ENCODE data around the gene HS6ST1. TPM values are rescaled to one million over a fixed set of nuclear protein-coding genes. Genes with fewer than 3 reads are reported as not detected.

HS6ST1 gene
- total RNA-seq, 3 donors from 2014 or later (not counting 1 experiment from before 2014, with no cell fraction given): 18.9 to 35.9 (median 28.8) TPM

DNA sequence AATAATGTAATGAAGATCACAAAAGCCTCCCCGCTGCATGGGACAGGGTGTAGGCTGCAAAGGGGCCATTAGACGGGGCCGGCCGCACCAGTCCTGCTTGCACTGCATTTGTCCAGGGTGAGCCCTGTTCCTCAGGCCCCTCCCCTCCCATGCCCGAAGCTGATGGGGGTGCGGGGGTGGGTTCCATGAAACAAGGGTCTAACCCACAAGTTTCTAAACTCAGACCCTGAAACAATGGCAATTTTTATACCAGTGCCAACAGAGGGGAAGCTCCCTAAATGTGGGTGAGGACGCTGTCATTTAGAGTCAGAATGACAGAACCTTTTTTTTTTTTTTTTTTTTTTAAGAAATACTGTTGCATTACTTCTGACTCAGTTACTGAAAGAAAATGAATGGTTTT, 39.7 kb downstream of the HS6ST1 start:
- peaks cover 73% of the 10 kb centered on the region for H3K4me1 ChIP-seq (ENCODE audit: control insufficient read depth, insufficient read depth, low read length)
- H3K4me3 ChIP-seq (ENCODE audit: low read length): no peak overlapping the region
- peaks cover 5% of the 10 kb centered on the region for H3K36me3 Mint-ChIP-seq
- H3K27me3 ChIP-seq (ENCODE audit: control insufficient read depth, insufficient read depth, low read length): no peaks in the 10 kb centered on the region
- 86% methylated on average over 7 of the region's 7 CpGs for WGBS (ENCODE audit: insufficient coverage)
- no peaks in the 10 kb centered on the region for H3K9me3 Mint-ChIP-seq
- no peak for DNase-seq
- intact Hi-C loops (cut with micrococcal nuclease): no loop called here
- no peak for ATAC-seq
- H3K27ac Mint-ChIP-seq: peak overlapping the region; percentile 76 to 88
- peaks cover 57 to 81% of the 10 kb centered on the region in 2 donors for H3K4me1 Mint-ChIP-seq
- peaks cover 2% of the 10 kb centered on the region for H3K9me3 ChIP-seq (ENCODE audit: control insufficient read depth, insufficient read depth, low read length)
- H3K4me3 Mint-ChIP-seq: peak overlapping the region; percentile 42
- no peaks in the 10 kb centered on the region for H3K27me3 Mint-ChIP-seq (ENCODE audit: low read depth in 2 of 2)
- H3K27ac ChIP-seq (ENCODE audit: low read length): no peak overlapping the region
- no peaks in the 10 kb centered on the region for H3K36me3 ChIP-seq (ENCODE audit: control insufficient read depth, insufficient read depth, low read length)
- TF ChIP-seq, protein P1, sequence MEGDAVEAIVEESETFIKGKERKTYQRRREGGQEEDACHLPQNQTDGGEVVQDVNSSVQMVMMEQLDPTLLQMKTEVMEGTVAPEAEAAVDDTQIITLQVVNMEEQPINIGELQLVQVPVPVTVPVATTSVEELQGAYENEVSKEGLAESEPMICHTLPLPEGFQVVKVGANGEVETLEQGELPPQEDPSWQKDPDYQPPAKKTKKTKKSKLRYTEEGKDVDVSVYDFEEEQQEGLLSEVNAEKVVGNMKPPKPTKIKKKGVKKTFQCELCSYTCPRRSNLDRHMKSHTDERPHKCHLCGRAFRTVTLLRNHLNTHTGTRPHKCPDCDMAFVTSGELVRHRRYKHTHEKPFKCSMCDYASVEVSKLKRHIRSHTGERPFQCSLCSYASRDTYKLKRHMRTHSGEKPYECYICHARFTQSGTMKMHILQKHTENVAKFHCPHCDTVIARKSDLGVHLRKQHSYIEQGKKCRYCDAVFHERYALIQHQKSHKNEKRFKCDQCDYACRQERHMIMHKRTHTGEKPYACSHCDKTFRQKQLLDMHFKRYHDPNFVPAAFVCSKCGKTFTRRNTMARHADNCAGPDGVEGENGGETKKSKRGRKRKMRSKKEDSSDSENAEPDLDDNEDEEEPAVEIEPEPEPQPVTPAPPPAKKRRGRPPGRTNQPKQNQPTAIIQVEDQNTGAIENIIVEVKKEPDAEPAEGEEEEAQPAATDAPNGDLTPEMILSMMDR (IDR thresholded peaks at IDR 0.05): no peak

DNA sequence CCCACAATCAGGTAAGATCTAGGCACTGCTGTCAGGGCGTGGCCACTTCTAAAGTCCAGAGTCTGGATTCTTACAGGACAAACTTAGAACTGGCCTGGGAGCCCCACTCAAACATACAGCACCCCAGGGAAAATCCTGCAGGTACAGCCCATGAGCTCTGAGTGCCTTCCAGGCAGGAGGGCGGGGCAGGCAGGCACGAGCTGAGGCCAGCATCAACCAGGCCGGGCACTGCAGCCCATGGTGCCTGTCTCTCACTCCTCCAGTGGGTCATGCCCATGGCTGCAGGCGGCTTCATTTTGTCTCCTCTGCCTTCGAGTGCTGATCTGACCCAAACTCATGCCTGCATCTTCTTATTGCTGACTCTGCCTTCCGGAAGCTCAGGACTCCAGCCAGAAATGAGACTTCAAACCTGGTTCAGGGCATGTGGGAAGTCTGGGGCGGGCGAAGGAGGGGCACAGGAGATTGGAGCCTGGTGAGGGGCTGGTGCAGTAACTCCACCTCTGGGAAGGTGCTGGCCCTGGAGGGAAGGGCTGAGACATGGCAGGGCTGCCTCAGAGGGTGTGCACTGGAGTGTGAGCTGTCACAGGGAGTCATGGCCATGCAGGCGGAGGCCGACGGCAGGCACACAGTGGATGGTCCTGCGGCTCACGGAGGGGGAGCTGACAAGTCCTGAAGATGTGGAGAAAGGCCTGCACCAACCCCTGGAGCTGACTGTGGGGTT, 40.5 kb downstream of the HS6ST1 start:
- intact Hi-C loops (cut with micrococcal nuclease): no loop called here
- peaks cover 6% of the 10 kb centered on the region for H3K36me3 Mint-ChIP-seq
- Histone ChIP-seq H3K4me1 (ENCODE audit: control insufficient read depth, insufficient read depth, low read length) (peaks cover 79% of the 10 kb centered on the region), H3K9me3 (ENCODE audit: control insufficient read depth, insufficient read depth, low read length) (peaks cover 2% of the 10 kb centered on the region), H3K27me3 (ENCODE audit: control insufficient read depth, insufficient read depth, low read length) (no peaks in the 10 kb centered on the region), H3K27ac (ENCODE audit: low read length) (no peak overlapping the region), H3K4me3 (ENCODE audit: low read length) (no peak overlapping the region), H3K36me3 (ENCODE audit: control insufficient read depth, insufficient read depth, low read length) (no peaks in the 10 kb centered on the region)
- peak overlapping the region; percentile 50 to 88 for H3K27ac Mint-ChIP-seq
- H3K4me1 Mint-ChIP-seq: peaks cover 65 to 84% of the 10 kb centered on the region in 2 donors
- 93% methylated on average over 14 of the region's 14 CpGs for WGBS (ENCODE audit: insufficient coverage)
- TF ChIP-seq, protein P1 (IDR thresholded peaks at IDR 0.05): no peak
- no peaks in the 10 kb centered on the region for H3K27me3 Mint-ChIP-seq (ENCODE audit: low read depth in 2 of 2)
- H3K4me3 Mint-ChIP-seq: no peak overlapping the region
- DNase-seq: peak in 1 of 2 donors; percentile 9
- no peak for ATAC-seq
- H3K9me3 Mint-ChIP-seq: no peaks in the 10 kb centered on the region

DNA sequence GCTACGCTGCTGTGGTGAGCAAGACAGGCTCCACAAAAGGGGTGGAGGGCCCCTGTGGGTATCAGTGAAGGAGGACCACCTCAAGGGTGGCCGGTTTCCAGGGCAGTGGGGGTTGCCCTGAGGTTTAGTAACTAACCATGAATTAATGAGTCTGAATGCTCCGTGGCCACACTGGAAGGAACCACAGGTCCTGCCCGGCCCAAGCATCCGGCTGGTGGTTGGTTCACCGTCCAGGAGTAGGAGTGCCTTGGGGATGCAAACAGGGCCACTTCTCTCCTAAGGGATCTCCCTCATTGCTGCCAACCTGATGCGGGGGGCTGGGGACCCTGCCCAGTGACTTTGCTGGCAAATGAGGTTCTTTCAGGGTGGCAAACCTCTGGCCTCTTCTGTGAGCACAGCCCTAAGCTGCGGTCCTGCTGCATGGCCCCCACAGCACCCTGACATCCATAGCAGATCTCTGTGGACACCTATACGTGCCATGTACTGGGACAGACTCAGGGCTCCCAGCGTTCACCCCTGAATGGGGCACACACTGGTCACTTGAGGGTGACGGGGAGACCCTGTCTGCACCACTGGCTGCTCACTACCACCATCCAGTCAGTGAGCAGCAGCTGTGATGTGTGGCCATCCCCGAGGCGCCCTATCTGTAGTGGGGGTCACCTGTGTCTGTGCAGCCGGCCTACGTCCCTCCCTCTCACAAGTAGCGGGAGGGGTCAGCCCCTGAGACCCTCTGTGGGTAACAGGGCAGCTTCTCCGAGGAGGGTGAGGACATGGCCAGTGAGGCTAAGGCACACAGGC, 41.6 kb downstream of the HS6ST1 start:
- Histone ChIP-seq H3K27ac (ENCODE audit: low read length) (peak overlapping the region; percentile 16), H3K4me1 (ENCODE audit: control insufficient read depth, insufficient read depth, low read length) (peaks cover 79% of the 10 kb centered on the region), H3K4me3 (ENCODE audit: low read length) (no peak overlapping the region), H3K9me3 (ENCODE audit: control insufficient read depth, insufficient read depth, low read length) (peaks cover 2% of the 10 kb centered on the region), H3K36me3 (ENCODE audit: control insufficient read depth, insufficient read depth, low read length) (no peaks in the 10 kb centered on the region), H3K27me3 (ENCODE audit: control insufficient read depth, insufficient read depth, low read length) (no peaks in the 10 kb centered on the region)
- TF ChIP-seq, protein P1 (IDR thresholded peaks at IDR 0.05): no peak
- peak overlapping the region; percentile 31 for H3K4me3 Mint-ChIP-seq
- no peaks in the 10 kb centered on the region for H3K27me3 Mint-ChIP-seq (ENCODE audit: low read depth in 2 of 2)
- H3K27ac Mint-ChIP-seq: peak overlapping the region; percentile 87 to 88
- intact Hi-C loops (cut with micrococcal nuclease): no loop called here
- H3K9me3 Mint-ChIP-seq: no peaks in the 10 kb centered on the region
- peaks cover 6% of the 10 kb centered on the region for H3K36me3 Mint-ChIP-seq
- 68% methylated on average over 17 of the region's 17 CpGs for WGBS (ENCODE audit: insufficient coverage)
- peaks cover 59 to 86% of the 10 kb centered on the region in 2 donors for H3K4me1 Mint-ChIP-seq
- ATAC-seq: peak in 1 of 3 donors; percentile 4
- DNase-seq: peak in 1 of 2 donors; percentile 12

Data from natural killer cell (primary cell).